GM19452 (cell line): ENCODE data around the gene MBD1.
"Not testable (repeated sequence)": the region's sequence is repeated elsewhere in the genome, so short reads cannot be mapped to it uniquely, and the experiment has no call there.

Source experiments
- ATAC-seq: cut with Tn5 transposase; IDR thresholded peaks from one replicate; pipeline ENCODE4 v1.9.1; 2021; ENCODE audit not compliant: unreplicated experiment

The MBD1 gene

DNA sequence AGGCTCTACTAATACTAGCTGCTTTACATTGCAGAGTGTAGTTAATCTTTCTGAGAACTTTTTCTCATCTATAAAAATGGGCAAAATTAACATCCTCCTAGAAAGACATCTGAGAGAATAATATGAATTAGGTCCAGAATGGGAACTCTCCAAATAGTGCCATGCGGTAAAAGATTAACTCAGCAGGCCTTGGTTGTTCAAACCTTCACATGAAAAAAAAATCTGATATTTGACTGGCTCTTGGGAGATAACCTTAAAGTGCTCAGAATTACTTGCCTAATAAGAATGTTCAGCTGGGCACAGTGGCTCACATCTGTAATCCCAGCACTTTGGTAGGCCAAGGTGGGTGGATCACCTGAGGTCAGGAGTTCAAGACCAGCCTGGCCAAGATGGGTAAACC lies 11.7 kb upstream of the MBD1 start:
- no peak for ATAC-seq

DNA sequence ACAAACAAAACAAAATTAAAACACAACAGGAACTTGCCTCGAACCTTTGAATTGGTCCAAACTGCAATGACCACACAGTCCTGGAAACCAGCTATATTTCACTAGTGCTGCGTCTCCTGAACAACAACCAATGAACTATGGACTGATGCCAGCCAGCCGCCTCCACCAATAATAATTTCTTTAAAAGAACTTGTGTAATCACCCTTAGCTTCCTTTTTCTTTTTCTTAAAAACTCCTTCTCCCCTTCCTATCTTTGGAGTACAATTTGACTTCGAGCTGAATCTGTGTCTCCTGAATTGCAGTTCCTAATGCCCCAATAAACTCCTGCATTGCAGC lies 7.8 kb upstream of the MBD1 start:
- no peak for ATAC-seq

DNA sequence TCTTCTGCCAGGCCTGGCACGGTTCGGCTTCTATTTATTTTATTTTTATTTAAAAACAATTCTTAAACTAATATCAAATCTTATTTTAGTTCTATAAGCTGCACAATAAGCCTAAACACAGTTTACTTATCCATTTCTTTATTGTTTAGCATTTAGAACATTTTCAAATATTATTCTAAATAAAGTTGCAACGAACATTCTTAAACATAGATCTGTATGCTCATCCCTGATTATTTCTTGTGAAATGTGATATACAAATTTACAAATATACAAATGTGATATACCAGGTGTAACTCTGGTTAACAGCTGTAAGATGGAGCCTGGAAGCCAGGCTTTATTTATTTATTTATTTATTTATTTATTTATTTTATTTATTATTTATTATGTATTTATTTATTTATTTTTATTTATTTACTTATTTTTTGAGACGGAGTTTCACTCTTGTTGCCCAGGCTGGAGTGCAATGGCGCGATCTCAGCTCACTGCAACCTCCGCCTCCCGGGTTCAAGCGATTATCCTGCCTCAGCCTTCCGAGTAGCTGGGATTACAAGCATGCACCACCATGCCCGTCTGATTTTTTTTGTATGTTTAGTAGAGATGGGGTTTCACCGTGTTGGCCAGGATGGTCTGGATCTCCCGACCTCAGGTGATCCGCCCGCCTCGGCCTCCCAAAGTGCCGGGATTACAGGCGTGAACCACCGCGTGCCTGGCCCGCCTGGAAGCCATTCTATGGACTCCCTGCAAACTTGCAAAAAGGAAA lies 7.2 kb upstream of the MBD1 start:
- ATAC-seq = not testable (repeated sequence)

DNA sequence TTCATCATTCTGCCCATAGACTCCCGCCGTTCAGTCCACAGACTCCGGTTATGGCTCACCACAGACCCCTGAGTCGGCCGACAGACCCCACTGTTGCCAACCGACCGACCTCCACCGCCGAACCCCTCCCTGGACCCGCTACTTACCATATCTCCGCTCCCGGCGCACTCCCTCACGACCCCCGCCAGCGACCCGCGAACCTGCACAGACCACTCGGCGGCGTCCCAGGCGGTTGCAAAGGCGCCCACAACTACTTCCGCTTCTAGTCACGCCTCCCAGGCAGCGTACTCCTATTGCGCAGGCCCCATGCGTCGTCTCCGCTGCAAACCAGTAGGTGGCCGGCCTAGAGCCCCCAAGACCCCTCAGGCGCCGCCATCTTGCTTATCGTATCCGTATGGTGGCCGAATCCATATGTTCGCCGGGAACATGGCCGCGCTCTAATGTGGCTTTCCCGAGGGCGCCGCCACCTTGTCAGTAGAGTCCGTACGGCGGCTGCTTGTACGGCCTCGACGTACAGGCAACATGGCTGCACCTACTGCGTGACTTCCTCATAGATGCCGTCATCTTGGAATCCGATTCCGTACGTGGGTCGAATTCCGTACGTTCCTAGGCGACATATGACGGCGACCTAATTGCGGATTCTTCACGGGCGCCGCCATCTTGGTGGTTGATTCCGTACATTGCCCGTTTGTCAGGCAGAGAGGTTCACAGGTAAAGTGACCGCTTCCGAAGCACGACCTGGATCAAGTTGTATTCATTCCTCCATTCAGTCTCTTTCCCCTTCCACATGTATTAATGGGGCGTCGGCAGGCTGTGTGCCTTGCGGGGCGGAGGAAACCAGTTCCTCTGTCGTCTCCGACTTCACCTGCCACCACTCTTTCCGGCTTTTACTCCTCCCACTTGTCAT lies 6.4 kb upstream of the MBD1 start, which contains the start of gene CXXC1:
Gene CXXC1 (minus strand): TSS at position 252 of the 907 bp plus-strand sequence. CDS start 103 bp downstream, at position 149.
- ATAC-seq = peak; percentile 86

DNA sequence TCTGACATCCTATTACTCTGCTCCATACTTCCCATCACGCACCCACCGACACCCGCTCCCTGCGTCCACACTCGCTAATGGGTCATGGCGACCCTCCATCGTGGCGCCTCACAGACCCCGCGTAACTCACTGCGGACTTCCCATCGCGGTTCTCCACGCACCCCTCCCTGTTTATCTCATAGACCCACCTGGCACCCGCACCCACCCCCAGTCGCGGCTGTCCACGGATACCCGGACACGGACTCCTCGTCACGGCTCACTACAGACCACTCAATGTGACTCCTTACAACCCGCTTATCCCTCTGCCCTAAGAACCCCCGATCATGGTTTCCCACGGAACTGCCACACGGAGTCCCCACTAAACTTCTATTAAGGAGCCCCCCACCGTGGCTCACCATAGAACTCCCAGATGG lies 5.7 kb upstream of the MBD1 start:
- no peak for ATAC-seq

DNA sequence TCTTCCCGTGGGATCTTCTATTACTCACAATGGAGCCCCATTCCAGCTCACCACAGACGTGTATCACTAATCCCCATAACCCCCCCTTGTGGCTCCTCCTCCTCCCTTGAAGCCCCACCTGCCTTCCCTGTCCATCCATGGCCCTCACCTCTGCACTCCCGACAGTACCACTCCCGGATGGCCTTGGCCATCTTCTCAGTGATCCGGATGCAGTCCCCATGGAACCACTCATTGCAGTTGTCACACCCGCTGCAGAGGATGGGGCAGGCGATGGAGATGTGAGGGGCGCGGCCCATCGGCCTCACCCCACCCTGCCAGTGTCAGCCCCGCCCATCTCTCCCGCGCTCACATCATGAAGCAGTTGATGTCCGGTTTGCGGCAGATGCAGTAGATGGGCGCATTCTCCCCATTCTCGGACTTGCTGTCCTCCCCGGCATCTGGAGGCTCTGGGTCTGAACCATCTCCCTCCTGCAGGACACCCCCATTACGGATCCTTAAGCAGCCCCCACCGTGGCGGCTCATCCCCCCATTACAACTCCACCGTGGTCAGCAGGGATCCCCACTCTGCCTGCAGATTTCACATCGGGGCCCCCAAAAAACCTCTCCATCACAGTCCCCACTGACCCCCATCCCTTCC lies 5.2 kb upstream of the MBD1 start:
- ATAC-seq = no peak

DNA sequence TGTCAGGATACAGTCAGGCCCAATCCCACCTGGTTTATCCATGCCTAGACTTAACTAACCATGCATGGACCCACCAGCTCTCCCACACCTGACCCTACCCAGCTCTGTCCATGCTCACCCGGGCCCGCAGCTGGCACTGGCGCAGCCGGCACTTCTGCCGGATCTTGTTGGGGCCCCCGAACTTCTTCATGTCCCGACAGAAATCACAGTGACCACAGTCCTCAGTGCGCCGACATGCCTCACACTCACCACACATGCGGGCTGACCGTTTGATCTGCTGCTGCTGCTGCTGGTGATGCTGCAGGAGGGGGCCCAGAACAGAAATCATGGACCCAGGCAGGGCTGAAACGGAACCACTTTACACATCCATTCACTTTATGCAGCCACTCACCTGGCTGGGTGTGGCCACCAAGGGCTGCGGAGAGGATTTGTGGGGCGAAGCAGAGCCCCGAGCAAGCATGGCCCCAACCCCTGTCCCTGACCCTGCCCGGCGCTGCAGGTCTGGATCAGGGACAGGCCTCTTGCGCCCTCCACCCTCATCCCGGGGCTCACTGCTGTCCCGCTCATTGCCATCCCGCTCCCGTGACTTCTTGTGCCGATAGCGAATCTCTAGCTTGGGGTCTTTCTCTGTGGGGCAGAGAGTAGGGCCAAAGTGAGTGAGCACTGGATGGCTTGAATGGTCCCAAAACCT lies 4.5 kb upstream of the MBD1 start:
- ATAC-seq = no peak

DNA sequence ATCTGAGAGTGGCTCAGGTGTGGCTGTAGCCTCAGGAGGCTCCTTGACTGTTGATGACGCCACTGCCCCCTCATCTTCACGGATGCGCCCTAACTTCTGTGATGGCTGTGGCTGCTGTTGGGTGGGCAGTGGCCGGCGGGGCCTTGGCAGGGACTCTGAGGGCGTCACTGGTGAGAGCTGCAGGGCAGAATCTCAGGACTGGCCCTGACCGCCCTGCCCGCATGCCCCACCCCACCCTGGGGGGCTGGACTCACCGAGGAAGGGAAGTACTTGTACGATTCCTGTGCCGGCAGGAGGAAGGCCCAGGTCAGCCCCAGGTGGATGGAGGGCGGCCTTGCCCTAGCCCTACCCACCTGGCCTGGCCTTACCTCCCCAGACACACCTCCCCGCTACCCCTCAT lies 3.7 kb upstream of the MBD1 start:
- no peak for ATAC-seq

DNA sequence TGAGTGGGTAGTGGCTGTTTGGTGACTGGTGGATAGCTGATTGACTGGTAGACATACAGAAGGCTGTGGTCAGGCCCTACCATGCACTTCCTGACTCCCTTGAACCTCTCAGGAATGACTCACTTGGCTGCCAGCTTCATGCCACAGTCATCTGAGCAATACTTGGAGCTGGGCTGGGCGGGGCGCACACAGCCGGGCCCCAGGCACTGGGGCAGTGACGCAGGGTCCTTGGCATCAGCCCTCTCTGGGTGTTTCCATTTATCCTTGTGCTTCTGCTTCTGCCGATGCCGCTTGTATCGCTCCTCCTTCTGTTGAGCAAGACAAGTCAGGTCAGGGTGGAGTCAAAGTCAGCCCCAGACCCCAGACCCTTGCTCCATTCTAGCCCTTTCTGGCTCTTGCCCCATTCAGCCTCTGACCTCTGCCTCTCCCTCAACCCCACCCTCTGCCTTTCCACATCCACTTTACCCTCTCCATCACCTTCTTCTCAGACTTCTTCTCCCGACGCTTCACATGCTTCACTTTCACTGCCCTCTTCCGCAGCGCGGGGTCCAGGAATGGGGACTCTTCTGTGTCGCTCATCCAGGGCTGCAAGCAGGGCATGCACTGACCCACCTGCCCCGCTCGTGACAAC lies 3.0 kb upstream of the MBD1 start:
- no peak for ATAC-seq

DNA sequence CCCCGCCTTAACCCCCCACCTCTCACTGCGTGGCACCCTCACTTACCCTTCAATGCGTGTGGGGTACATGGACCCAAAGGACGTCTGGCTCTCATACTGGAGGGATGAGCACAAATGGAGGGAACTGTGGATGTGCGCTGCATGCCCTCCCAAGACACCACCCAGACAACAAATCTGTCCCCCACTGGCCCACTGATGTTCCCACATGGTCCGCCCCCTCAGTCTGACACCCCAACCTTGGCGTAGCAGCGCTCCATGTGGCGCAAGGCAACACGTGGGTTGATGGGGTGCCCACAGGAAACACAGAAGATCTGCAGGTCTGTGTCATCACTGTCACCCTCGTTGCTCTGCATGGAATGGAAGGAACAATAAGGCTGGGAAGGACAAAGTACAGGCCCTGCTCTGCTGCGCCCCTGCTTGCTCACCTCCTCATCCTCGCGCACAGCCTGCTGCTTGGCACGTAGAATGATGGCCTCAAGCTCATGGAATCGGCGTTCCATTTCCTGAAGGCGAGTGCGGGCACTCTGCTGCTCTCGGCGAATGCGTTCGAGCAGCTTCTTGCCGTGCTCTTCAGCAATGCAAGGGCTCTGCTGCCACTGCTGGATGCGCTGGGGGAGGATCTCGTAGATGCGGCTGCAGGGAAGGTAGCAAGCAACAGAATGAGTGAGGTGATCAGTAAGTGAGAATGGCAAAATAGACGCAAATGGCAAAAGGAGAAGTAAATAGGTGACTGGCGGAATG lies 2.3 kb upstream of the MBD1 start:
- no peak for ATAC-seq

DNA sequence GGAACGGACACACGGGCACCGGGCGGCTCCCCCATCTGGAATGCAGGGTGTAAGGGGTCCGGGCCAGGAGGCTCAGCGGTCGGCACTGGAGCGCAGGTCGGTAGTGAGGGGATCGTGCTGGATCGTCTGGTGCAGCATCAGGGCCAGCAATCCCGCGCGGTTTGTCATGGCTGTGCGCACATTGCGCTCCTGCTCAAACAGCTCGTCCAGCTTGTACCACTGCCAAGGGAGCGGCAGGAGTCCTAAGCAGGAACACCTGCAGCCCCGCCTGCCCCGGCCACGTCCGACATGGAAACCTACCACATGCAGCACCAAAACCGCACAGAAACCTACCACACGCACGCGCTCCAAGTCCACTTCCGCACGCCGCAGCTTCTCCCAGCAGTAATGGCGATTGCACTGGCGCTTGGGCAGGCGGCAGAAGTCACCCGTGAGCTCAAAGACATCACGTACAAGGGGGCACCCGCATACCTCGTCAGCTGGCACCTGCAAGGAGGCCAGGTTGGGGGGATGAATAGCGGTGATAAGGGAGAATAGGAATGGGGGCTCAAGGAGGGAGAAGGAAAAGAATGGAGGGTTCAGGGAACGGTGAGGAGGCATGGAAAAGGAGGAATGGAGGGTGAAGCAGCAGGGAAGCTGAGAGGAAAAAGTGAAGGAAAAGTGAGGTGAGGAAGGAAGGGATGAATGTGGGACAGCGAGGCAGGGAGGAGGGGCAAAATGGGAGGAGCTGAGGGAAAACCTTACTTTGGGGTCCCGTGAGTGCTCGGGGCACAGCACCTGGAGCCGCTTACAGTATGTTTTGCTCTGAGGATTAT lies 1.4 kb upstream of the MBD1 start:
- no peak for ATAC-seq

DNA sequence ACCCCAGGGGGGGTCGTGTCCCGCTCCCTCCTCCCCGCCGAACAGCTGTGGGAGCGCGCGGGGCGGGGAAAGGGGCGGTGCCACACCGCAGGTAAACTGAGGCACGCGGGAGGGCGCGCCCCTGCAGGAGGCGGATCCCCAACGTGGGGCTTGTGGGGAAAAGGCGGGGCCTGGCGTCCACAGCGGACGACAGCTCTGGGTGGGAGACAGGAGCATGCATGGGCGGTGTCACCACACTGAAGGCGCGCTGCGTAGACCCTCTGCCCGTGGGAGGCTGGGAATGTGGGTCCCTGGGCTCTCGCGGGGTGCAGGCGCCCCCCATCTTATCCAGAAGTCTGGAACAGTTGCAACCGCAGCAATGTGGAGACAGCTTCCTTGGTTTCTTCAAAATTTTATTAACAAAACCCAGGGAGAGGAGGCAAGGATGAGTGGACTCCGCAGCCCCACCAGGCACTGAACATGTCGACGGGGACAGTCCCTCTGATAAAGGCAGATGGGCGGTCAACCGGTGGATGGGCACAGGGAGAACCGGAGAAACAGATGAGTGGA lies 723 bp upstream of the MBD1 start:
- ATAC-seq = no peak

DNA sequence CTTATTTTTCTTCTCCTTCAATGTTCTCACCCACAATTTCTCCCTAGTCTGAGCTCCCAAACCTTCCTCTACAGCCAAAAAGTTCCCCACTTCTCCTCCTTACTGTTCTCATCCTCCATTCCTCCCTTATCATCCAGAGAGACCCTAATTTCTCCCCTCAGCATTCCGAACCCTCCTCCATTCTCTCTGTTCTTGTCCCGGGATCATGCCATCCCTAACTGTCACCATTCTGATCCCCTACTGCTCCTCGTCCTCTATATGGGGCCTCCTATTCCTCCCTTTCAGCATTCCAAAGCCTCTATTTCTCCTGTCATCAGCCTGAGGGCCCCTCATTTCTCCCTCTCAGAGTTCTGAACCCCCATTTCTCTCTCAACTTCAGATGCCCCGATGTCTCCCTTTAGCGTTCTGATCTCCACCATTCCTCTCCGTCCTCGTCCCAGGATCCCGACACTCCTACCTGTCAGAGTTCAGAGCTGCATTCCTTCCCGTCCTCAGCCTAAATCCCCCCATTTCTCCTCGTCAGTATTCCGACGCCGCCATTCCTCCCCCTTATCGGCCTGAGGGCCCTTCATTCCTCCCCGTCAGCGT lies 522 bp downstream of the MBD1 start:
- ATAC-seq = no peak

DNA sequence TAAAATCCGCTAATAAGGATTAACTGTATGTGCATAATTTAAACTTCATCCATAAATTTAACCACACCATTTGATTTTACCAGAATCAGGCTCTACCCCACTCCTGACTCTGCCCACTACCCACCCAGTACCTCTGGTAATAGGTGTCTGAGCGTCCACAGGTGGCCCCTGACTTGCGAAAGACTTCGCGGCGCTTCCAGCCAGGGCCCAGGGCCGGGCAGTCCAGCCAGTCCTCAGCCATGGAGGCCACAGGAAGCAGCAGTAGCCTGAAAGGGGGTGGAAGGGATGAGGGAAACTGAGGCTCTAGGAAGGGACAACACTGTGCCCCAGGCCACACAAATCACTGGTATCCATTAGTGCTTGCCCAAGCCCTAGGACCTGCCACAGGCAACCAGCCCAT lies 1.6 kb downstream of the MBD1 start:
- ATAC-seq = no peak

DNA sequence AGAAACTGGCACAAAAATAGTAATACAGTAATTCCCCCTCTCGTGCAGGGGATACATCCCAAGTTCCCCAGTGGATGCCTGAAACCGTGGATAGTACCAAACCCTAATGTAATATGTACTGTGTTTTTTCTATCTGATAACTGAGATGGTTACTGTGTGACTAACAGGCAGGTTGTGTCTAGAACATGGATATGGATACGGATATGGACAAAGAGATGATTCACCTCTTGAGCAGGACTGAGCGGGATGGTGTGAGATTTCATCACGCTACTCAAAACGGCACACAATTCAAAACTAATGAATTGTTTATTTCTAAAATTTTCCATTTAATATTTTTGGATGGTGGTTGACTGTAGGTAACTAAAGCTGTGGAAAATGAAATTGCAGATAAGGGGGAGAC lies 3.4 kb downstream of the MBD1 start:
- no peak for ATAC-seq

DNA sequence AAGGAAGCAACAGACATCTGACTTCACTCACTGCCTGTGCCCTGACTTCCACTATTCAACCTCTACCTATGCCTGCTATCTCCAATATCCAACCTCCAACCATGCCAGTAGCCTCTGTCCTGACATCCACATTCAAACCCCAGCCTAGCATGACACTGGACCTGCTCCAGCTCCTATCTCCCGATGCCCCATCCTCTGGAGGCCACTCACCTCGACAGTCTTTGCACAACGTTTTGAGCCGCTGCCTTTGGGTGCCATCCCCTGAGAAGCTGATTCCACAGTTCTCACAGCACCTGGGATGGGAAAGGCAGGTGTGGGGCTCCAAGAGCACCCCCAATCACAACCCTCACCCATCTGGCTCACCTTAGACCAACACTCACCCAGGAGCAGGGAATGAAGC lies 4.9 kb downstream of the MBD1 start:
- no peak for ATAC-seq

DNA sequence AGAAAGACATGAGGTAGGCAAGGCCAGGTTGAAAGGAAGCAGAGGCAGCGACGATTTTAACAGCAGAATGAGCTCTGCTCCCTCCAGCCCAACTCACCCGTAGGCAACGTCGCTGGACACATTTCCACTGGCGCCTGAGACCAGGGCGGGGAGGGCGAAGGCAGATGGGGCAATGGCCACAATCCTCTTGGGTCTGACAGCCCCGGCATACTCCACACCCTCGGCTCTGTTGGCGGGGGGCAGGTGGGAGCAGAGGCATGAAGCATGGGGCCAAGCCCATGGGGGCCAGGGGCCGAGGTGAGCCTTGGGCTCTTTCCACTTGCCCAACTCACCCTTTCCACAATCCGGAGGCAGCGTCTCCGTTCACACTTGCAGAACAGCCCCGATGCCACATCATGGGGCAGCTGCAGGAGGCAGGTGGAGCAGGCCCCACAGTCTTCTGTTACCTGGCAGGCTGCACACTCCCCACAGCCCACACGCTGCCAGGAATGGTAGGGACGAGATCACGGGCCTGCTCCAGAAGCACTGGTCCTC lies 5.8 kb downstream of the MBD1 start:
- no peak for ATAC-seq

DNA sequence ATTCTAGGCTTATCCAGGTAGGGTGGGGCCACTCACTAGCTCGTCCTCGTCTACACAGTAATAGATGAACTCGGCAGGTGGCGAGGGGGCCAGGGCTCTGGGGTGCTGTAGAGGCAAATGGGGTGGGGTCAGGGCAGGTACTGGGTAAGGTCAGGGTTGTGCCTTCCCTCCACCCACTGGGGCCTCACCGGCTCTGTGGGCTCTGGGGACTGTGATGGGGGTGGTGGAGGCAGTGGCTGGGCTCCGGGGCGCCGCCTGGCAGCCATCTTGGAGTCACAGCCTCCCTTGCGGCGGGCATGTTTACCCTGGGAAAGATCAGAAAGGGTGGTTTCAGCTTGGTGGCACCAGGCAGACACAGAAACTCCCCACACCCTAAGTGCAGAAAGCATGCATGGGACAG lies 6.4 kb downstream of the MBD1 start:
- ATAC-seq = no peak
